GM19035 (cell line): ENCODE results near the gene DPT.
"Not testable (repeated sequence)": the region's sequence is repeated elsewhere in the genome, so short reads cannot be mapped to it uniquely, and the experiment has no call there.

Source experiments
- ATAC-seq: cut with Tn5 transposase; IDR thresholded peaks from one replicate; pipeline ENCODE4 v1.9.1; 2021; ENCODE audit not compliant: unreplicated experiment

DPT gene

GRCh38 chr1:168728473-168729404 is at the start of gene DPT:
Gene DPT, minus strand, starts transcription at chr1:168729206. Its CDS starts 32 bp downstream, at chr1:168729174.
- no peak for ATAC-seq

- no peak for ATAC-seq
These were observed 46.4 kb upstream of the DPT start for GRCh38 chr1:168775366-168775765.

- no peak for ATAC-seq
These were observed 45.2 kb upstream of the DPT start for GRCh38 chr1:168774241-168774640.

- ATAC-seq: no peak
These were observed 43.5 kb upstream of the DPT start for GRCh38 chr1:168772428-168773060.

- ATAC-seq: no peak
These were observed 42.2 kb upstream of the DPT start for GRCh38 chr1:168771104-168771630.

GRCh38 chr1:168769893-168770292 is 40.9 kb upstream of the DPT start:
- ATAC-seq: not testable (repeated sequence)

GRCh38 chr1:168767894-168768584 is 39.0 kb upstream of the DPT start:
- no peak for ATAC-seq

- no peak for ATAC-seq
These were observed 37.6 kb upstream of the DPT start for GRCh38 chr1:168766568-168766967.

- no peak for ATAC-seq
These were observed 34.0 kb upstream of the DPT start for GRCh38 chr1:168763031-168763430.

- no peak for ATAC-seq
These were observed 33.5 kb upstream of the DPT start for GRCh38 chr1:168762473-168762872.

GRCh38 chr1:168760781-168761180 is 31.8 kb upstream of the DPT start:
- no peak for ATAC-seq

GRCh38 chr1:168760241-168760640 is 31.2 kb upstream of the DPT start:
- ATAC-seq: no peak

GRCh38 chr1:168759077-168759476 is 30.1 kb upstream of the DPT start:
- no peak for ATAC-seq

GRCh38 chr1:168758503-168758902 is 29.5 kb upstream of the DPT start:
- no peak for ATAC-seq

GRCh38 chr1:168755800-168756418 is 26.9 kb upstream of the DPT start:
- ATAC-seq: no peak

GRCh38 chr1:168752171-168752832 is 23.3 kb upstream of the DPT start:
- no peak for ATAC-seq

- no peak for ATAC-seq
These were observed 22.2 kb upstream of the DPT start for GRCh38 chr1:168751195-168751650.

- ATAC-seq: no peak
These were observed 14.1 kb upstream of the DPT start for GRCh38 chr1:168742994-168743650.

- no peak for ATAC-seq
These were observed 13.4 kb upstream of the DPT start for GRCh38 chr1:168742386-168742785.

GRCh38 chr1:168739908-168740307 is 10.9 kb upstream of the DPT start:
- ATAC-seq: no peak
